Testis (tissue), 3 donors: ENCODE data around the gene SNED1. TPM values are rescaled to one million over a fixed set of nuclear protein-coding genes. Genes with fewer than 3 reads are reported as not detected.

Source experiments
- DNase-seq: peaks from one replicate; pipeline ENCODE4 v3.0.0-alpha.2; 2019
- H3K27ac ChIP-seq, 2 donors: fragments of 200-600 bp; sonication (generic); one replicate each; pipeline ENCODE4 v1.5.1; 2019
- H3K27me3 ChIP-seq: fragments of 200-600 bp; sonication (generic); one replicate; pipeline ENCODE4 v1.5.1; 2019
- H3K36me3 ChIP-seq: fragments of 200-600 bp; sonication (generic); one replicate; pipeline ENCODE4 v1.5.1; 2017; ENCODE audit warnings: low read depth; ENCODE audit errors: missing control alignments
- H3K4me1 ChIP-seq: fragments of 200-600 bp; sonication (generic); one replicate; pipeline ENCODE4 v1.5.1; 2019
- H3K4me3 ChIP-seq, 2 donors: fragments of 200-600 bp; sonication (generic); one replicate each; pipeline ENCODE4 v1.5.1; 2017 to 2019
- H3K9me3 ChIP-seq: fragments of 200-600 bp; sonication (generic); one replicate; pipeline ENCODE4 v1.5.1; 2017
- CTCF ChIP-seq, 3 experiments: fragments of 450-650 bp in 2 of 3; fragments of 200-600 bp in 1 of 3; sonication (generic) in 1 of 3; IDR thresholded peaks; one replicate each; pipeline ENCODE4 v1.5.1; 2016 to 2019; ENCODE audit warnings: antibody characterized with exemption in 3 of 3, mild to moderate bottlenecking in 2 of 3, moderate library complexity in 1 of 3
- POLR2A ChIP-seq: fragments of 450-650 bp; IDR thresholded peaks from one replicate; pipeline ENCODE4 v1.6.1; 2017; ENCODE audit warnings: antibody characterized with exemption, mild to moderate bottlenecking, moderate library complexity
- WGBS, 2 donors: methylation state at CpG; one replicate each; pipeline ENCODE4 v1.1.5; 2018; 5-methylcytosine and 5-hydroxymethylcytosine counted together
- intact Hi-C: fragments of 100-400 bp; cut with DNase I; formaldehyde crosslinking; loops from one replicate; pipeline ENCODE4 v1.15.1; 2023; ENCODE audit warnings: low total_unique reads
- polyA plus RNA-seq: library from polyadenylated mRNA; stranded (reverse); fragments of 350-450 nt; fragmentation: Illumina TruSeq; extraction: RNeasy Lipid Tissue Mini Kit (QIAGEN cat#74804); gene quantifications from one replicate; pipeline ENCODE4 v1.2.3, GENCODE V29; 2014; ENCODE audit warnings: low read depth, low replicate concordance; ENCODE audit not compliant: insufficient read depth
- total RNA-seq, 2 donors: library from RNA; depleted of rRNA; stranded (reverse); fragments of >200 nt; gene quantifications; one replicate each; pipeline ENCODE4 v1.2.3, GENCODE V29; 2016

The SNED1 gene
- total and polyA plus RNA-seq, 3 donors from 2014 or later: 15.8 to 107 (median 82.7) TPM

GRCh38 chr2:240964704-240965295 lies 33.6 kb upstream of the SNED1 start:
- Histone ChIP-seq H3K9me3 (no peaks in the 10 kb centered on the region), H3K4me1 (peaks cover 47% of the 10 kb centered on the region), H3K4me3 (no peak overlapping the region), H3K36me3 (no peaks in the 10 kb centered on the region), H3K27me3 (no peaks in the 10 kb centered on the region), H3K27ac (no peak overlapping the region)
- 92 to 97% methylated on average over 6 to 15 of the region's 15 CpGs for WGBS, 2 donors
- TF ChIP-seq CTCF (IDR thresholded peaks at IDR 0.05) (no peak), POLR2A (no peak)
- DNase-seq: peak; percentile 12
- intact Hi-C loops: no loop called here

GRCh38 chr2:240965296-240965904 lies 33.0 kb upstream of the SNED1 start:
- Histone ChIP-seq H3K4me3 (no peak overlapping the region), H3K27me3 (no peaks in the 10 kb centered on the region), H3K9me3 (no peaks in the 10 kb centered on the region), H3K4me1 (peaks cover 41% of the 10 kb centered on the region), H3K27ac (no peak overlapping the region), H3K36me3 (no peaks in the 10 kb centered on the region)
- 70 to 84% methylated on average over 14 to 22 of the region's 22 CpGs for WGBS, 2 donors
- no peak for TF ChIP-seq POLR2A
- no peak for TF ChIP-seq CTCF (IDR thresholded peaks at IDR 0.05)
- DNase-seq: peak; percentile 58
- intact Hi-C loops: no loop called here

GRCh38 chr2:240965905-240966456 lies 32.4 kb upstream of the SNED1 start:
- intact Hi-C loops: no loop called here
- H3K4me1 ChIP-seq: peaks cover 35% of the 10 kb centered on the region
- 88 to 98% methylated on average over 8 to 27 of the region's 28 CpGs for WGBS, 2 donors
- H3K27ac ChIP-seq: no peak overlapping the region
- no peak for TF ChIP-seq POLR2A
- no peak for TF ChIP-seq CTCF (IDR thresholded peaks at IDR 0.05)
- H3K27me3 ChIP-seq: no peaks in the 10 kb centered on the region
- H3K36me3 ChIP-seq: no peaks in the 10 kb centered on the region
- no peaks in the 10 kb centered on the region for H3K9me3 ChIP-seq
- peak; percentile 11 for DNase-seq
- no peak overlapping the region for H3K4me3 ChIP-seq

GRCh38 chr2:240966457-240966905 lies 31.9 kb upstream of the SNED1 start:
- no peak for DNase-seq
- intact Hi-C loops: no loop called here
- no peak overlapping the region for H3K4me3 ChIP-seq
- H3K9me3 ChIP-seq: no peaks in the 10 kb centered on the region
- no peaks in the 10 kb centered on the region for H3K27me3 ChIP-seq
- H3K4me1 ChIP-seq: peaks cover 34% of the 10 kb centered on the region
- 89 to 100% methylated on average over 3 to 9 of the region's 10 CpGs for WGBS, 2 donors
- no peak overlapping the region for H3K27ac ChIP-seq
- H3K36me3 ChIP-seq: no peaks in the 10 kb centered on the region
- no peak for TF ChIP-seq CTCF (IDR thresholded peaks at IDR 0.05)
- TF ChIP-seq POLR2A: no peak
